ENCODE results near the gene RBFOX2. TPM values are rescaled to one million over a fixed set of nuclear protein-coding genes. Genes with fewer than 3 reads are reported as not detected.

RBFOX2 gene
- total and polyA plus RNA-seq, 2 experiments from 2014 or later = 88.8 to 131 TPM

DNA sequence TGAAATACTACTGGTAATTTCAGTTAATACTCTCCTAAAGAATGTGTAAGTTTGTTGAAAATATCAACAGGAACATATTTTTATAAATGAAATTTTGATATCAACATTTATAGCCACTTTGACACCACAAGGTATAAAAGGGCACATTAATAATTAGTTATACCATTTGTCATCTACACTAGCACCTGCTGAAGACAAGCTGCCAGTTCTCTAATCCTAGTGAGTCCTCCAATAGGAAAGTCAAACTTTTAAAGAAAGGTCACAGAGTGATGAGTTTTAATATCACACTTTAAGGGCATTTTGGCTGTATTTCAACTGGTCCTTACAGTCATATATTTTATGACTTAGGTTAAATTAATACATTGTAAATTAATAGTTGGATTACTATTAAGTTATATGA is 258.6 kb downstream of the RBFOX2 start:
- no peak for TF ChIP-seq EZH2phosphoT487 (IDR thresholded peaks at IDR 0.05; ENCODE audit: unreplicated experiment)
- no peak for TF ChIP-seq STAT1 (IDR thresholded peaks at IDR 0.05; ENCODE audit: unreplicated experiment)
- no peak for TF ChIP-seq ZNF114 (CRISPR knock-in tag; IDR thresholded peaks at IDR 0.05)
- no peak for TF ChIP-seq JUNB (IDR thresholded peaks at IDR 0.05; ENCODE audit: unreplicated experiment)
- TF ChIP-seq, protein P1, sequence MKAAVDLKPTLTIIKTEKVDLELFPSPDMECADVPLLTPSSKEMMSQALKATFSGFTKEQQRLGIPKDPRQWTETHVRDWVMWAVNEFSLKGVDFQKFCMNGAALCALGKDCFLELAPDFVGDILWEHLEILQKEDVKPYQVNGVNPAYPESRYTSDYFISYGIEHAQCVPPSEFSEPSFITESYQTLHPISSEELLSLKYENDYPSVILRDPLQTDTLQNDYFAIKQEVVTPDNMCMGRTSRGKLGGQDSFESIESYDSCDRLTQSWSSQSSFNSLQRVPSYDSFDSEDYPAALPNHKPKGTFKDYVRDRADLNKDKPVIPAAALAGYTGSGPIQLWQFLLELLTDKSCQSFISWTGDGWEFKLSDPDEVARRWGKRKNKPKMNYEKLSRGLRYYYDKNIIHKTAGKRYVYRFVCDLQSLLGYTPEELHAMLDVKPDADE (IDR thresholded peaks at IDR 0.05) = no peak
- Histone ChIP-seq H3K36me3 (ENCODE audit: insufficient read depth) (no peaks in the 10 kb centered on the region), H4K20me1 (replicated peaks; ENCODE audit: insufficient read depth) (0 out of 2 replicates have a peak, but pooled peaks cover 5% of the 10 kb centered on the region), H3K4me1 (ENCODE audit: insufficient read depth) (peaks cover 11% of the 10 kb centered on the region; the same call in 1 of the 2 replicates), H3K79me2 (replicated peaks; ENCODE audit: insufficient read depth) (no peaks in the 10 kb centered on the region), H3K27ac (ENCODE audit: low read depth) (no peak overlapping the region), H3F3A (replicated peaks; ENCODE audit: low read depth) (no peaks in the 10 kb centered on the region), H2AFZ (no peak overlapping the region), H3K27me3 (ENCODE audit: insufficient read depth) (no peaks in the 10 kb centered on the region), H3K4me3 (no peak overlapping the region), H3K4me2 (no peak overlapping the region), H3K9me2 (ENCODE audit: insufficient read depth) (no peaks in the 10 kb centered on the region)
- Mint-ChIP-seq H3K27me3 (ENCODE audit: insufficient read depth, low read depth, poor library complexity) (no peaks in the 10 kb centered on the region), H3K36me3 (ENCODE audit: low read depth) (no peaks in the 10 kb centered on the region), H3K9me3 (no peaks in the 10 kb centered on the region), H3K4me3 (no peak overlapping the region), H3K27ac (no peak overlapping the region), H3K4me1 (peaks cover 14% of the 10 kb centered on the region)
- no peak for DNase-seq (ENCODE audit: low spot score)
- ATAC-seq = no peak

DNA sequence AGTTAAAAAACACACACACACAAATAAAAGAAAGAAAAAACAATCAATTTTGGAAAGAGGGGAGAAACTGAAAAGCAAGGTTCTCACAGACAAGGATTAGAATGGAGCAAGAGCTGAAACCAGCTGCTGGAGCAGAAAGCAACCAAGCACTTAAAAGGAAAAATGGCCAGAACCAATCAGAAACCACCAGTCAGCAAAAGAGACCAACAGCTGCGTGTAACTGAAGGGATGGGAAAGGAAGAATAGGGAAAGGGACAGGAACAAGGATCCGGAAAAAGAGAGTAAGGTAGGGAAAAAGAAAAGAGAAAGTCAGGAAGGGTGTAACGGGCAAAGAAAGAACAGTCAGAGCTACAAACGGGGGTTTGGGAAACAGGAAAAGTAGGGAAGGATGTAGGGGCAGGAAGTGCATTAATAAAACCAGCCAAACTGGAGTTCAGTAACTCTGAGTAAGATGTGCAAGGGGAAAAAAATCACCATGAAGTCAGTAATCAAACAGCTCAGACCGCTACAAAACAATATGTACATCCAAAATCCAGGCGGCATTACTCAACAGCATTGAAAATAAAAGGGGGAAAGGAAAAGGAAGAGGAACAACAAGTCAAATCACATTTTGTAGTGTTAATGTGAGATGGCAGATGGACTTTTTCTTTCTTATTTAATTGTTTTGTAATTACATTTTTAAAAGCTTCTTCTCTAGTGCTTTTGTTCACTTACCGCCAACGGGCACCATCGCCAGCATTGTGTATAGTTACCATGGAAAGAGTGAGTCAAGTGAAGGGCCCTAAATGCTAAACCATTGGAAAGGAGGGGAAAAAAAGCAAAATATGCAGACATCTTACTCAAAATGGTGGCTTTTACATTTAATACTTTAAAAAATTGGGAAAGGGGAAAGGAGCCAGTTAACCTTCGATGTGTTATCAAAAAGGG is 261.7 kb downstream of the RBFOX2 start:
- H3K27me3 Mint-ChIP-seq (ENCODE audit: insufficient read depth, low read depth, poor library complexity) = no peaks in the 10 kb centered on the region
- no peak overlapping the region for H3K4me3 ChIP-seq
- peaks cover 11% of the 10 kb centered on the region; the same call in 1 of the 2 replicates for H3K4me1 ChIP-seq (ENCODE audit: insufficient read depth)
- no peaks in the 10 kb centered on the region for H3K9me2 ChIP-seq (ENCODE audit: insufficient read depth)
- ATAC-seq = peak; percentile 81
- no peaks in the 10 kb centered on the region for H3K79me2 ChIP-seq (replicated peaks; ENCODE audit: insufficient read depth)
- 0 out of 2 replicates have a peak, but pooled peaks cover 5% of the 10 kb centered on the region for H4K20me1 ChIP-seq (replicated peaks; ENCODE audit: insufficient read depth)
- no peaks in the 10 kb centered on the region for H3K27me3 ChIP-seq (ENCODE audit: insufficient read depth)
- no peaks in the 10 kb centered on the region for H3F3A ChIP-seq (replicated peaks; ENCODE audit: low read depth)
- no peaks in the 10 kb centered on the region for H3K36me3 ChIP-seq (ENCODE audit: insufficient read depth)
- no peaks in the 10 kb centered on the region; the same call in 2 of the 3 replicates for H3K36me3 Mint-ChIP-seq (ENCODE audit: low read depth)
- no peak overlapping the region for H2AFZ ChIP-seq
- no peak overlapping the region for H3K4me3 Mint-ChIP-seq
- H3K27ac ChIP-seq (ENCODE audit: low read depth) = peak overlapping the region; percentile 21; the same call in 1 of the 2 replicates
- 0 out of 2 replicates have a peak overlapping the region, but pooled peaks have one; percentile 33 for H3K4me2 ChIP-seq
- no peaks in the 10 kb centered on the region for H3K9me3 Mint-ChIP-seq
- H3K27ac Mint-ChIP-seq = peak overlapping the region; percentile 38
- H3K4me1 Mint-ChIP-seq = peaks cover 14% of the 10 kb centered on the region
- DNase-seq (ENCODE audit: low spot score) = peak; percentile 56
- TF ChIP-seq ZNF114 (CRISPR knock-in tag; IDR thresholded peaks at IDR 0.05) (no peak), NANOG (IDR thresholded peaks at IDR 0.05; ENCODE audit: borderline replicate concordance) (no peak), CREB1 (CRISPR knock-in tag; IDR thresholded peaks at IDR 0.05; ENCODE audit: low read depth) (no peak), STAT1 (IDR thresholded peaks at IDR 0.05; ENCODE audit: unreplicated experiment) (no peak)
- TF ChIP-seq, protein P2, sequence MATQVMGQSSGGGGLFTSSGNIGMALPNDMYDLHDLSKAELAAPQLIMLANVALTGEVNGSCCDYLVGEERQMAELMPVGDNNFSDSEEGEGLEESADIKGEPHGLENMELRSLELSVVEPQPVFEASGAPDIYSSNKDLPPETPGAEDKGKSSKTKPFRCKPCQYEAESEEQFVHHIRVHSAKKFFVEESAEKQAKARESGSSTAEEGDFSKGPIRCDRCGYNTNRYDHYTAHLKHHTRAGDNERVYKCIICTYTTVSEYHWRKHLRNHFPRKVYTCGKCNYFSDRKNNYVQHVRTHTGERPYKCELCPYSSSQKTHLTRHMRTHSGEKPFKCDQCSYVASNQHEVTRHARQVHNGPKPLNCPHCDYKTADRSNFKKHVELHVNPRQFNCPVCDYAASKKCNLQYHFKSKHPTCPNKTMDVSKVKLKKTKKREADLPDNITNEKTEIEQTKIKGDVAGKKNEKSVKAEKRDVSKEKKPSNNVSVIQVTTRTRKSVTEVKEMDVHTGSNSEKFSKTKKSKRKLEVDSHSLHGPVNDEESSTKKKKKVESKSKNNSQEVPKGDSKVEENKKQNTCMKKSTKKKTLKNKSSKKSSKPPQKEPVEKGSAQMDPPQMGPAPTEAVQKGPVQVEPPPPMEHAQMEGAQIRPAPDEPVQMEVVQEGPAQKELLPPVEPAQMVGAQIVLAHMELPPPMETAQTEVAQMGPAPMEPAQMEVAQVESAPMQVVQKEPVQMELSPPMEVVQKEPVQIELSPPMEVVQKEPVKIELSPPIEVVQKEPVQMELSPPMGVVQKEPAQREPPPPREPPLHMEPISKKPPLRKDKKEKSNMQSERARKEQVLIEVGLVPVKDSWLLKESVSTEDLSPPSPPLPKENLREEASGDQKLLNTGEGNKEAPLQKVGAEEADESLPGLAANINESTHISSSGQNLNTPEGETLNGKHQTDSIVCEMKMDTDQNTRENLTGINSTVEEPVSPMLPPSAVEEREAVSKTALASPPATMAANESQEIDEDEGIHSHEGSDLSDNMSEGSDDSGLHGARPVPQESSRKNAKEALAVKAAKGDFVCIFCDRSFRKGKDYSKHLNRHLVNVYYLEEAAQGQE (IDR thresholded peaks at IDR 0.05; ENCODE audit: unreplicated experiment) = no peak
- TF ChIP-seq, protein P3, sequence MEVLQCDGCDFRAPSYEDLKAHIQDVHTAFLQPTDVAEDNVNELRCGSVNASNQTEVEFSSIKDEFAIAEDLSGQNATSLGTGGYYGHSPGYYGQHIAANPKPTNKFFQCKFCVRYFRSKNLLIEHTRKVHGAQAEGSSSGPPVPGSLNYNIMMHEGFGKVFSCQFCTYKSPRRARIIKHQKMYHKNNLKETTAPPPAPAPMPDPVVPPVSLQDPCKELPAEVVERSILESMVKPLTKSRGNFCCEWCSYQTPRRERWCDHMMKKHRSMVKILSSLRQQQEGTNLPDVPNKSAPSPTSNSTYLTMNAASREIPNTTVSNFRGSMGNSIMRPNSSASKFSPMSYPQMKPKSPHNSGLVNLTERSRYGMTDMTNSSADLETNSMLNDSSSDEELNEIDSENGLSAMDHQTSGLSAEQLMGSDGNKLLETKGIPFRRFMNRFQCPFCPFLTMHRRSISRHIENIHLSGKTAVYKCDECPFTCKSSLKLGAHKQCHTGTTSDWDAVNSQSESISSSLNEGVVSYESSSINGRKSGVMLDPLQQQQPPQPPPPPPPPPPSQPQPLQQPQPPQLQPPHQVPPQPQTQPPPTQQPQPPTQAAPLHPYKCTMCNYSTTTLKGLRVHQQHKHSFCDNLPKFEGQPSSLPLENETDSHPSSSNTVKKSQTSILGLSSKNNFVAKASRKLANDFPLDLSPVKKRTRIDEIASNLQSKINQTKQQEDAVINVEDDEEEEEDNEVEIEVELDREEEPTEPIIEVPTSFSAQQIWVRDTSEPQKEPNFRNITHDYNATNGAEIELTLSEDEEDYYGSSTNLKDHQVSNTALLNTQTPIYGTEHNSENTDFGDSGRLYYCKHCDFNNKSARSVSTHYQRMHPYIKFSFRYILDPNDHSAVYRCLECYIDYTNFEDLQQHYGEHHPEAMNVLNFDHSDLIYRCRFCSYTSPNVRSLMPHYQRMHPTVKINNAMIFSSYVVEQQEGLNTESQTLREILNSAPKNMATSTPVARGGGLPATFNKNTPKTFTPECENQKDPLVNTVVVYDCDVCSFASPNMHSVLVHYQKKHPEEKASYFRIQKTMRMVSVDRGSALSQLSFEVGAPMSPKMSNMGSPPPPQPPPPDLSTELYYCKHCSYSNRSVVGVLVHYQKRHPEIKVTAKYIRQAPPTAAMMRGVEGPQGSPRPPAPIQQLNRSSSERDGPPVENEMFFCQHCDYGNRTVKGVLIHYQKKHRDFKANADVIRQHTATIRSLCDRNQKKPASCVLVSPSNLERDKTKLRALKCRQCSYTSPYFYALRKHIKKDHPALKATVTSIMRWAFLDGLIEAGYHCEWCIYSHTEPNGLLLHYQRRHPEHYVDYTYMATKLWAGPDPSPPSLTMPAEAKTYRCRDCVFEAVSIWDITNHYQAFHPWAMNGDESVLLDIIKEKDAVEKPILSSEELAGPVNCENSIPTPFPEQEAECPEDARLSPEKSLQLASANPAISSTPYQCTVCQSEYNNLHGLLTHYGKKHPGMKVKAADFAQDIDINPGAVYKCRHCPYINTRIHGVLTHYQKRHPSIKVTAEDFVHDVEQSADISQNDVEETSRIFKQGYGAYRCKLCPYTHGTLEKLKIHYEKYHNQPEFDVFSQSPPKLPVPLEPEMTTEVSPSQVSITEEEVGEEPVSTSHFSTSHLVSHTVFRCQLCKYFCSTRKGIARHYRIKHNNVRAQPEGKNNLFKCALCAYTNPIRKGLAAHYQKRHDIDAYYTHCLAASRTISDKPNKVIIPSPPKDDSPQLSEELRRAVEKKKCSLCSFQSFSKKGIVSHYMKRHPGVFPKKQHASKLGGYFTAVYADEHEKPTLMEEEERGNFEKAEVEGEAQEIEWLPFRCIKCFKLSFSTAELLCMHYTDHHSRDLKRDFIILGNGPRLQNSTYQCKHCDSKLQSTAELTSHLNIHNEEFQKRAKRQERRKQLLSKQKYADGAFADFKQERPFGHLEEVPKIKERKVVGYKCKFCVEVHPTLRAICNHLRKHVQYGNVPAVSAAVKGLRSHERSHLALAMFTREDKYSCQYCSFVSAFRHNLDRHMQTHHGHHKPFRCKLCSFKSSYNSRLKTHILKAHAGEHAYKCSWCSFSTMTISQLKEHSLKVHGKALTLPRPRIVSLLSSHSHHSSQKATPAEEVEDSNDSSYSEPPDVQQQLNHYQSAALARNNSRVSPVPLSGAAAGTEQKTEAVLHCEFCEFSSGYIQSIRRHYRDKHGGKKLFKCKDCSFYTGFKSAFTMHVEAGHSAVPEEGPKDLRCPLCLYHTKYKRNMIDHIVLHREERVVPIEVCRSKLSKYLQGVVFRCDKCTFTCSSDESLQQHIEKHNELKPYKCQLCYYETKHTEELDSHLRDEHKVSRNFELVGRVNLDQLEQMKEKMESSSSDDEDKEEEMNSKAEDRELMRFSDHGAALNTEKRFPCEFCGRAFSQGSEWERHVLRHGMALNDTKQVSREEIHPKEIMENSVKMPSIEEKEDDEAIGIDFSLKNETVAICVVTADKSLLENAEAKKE (CRISPR knock-in tag; IDR thresholded peaks at IDR 0.05) = no peak

Measured in GM23338 (cell line).